Fibroblast of mammary gland (primary cell): ENCODE data around the gene CENPI.
A peak's percentile ranks its signal among the peaks of the same experiment; 100 is the strongest.
"Not testable (repeated sequence)": the region's sequence is repeated elsewhere in the genome, so short reads cannot be mapped to it uniquely, and the experiment has no call there.

Source experiments
- DNase-seq: peaks from one replicate; pipeline ENCODE4 v3.0.0-alpha.2; 2010; ENCODE audit warnings: low read depth
- H3K4me3 ChIP-seq: 2 replicates; pipeline ENCODE4 v1.5.1; 2011; ENCODE audit warnings: low read depth, mild to moderate bottlenecking, low read length, moderate library complexity; ENCODE audit not compliant: control insufficient read depth
- TF ChIP-seq, protein P1 (sequence below): conservative IDR thresholded peaks from 2 replicates; pipeline ENCODE4 v1.5.1; 2011; ENCODE audit warnings: low read depth, low read length, inconsistent platforms; ENCODE audit not compliant: control insufficient read depth, insufficient read depth

CENPI gene, protein sequence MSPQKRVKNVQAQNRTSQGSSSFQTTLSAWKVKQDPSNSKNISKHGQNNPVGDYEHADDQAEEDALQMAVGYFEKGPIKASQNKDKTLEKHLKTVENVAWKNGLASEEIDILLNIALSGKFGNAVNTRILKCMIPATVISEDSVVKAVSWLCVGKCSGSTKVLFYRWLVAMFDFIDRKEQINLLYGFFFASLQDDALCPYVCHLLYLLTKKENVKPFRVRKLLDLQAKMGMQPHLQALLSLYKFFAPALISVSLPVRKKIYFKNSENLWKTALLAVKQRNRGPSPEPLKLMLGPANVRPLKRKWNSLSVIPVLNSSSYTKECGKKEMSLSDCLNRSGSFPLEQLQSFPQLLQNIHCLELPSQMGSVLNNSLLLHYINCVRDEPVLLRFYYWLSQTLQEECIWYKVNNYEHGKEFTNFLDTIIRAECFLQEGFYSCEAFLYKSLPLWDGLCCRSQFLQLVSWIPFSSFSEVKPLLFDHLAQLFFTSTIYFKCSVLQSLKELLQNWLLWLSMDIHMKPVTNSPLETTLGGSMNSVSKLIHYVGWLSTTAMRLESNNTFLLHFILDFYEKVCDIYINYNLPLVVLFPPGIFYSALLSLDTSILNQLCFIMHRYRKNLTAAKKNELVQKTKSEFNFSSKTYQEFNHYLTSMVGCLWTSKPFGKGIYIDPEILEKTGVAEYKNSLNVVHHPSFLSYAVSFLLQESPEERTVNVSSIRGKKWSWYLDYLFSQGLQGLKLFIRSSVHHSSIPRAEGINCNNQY

DNA sequence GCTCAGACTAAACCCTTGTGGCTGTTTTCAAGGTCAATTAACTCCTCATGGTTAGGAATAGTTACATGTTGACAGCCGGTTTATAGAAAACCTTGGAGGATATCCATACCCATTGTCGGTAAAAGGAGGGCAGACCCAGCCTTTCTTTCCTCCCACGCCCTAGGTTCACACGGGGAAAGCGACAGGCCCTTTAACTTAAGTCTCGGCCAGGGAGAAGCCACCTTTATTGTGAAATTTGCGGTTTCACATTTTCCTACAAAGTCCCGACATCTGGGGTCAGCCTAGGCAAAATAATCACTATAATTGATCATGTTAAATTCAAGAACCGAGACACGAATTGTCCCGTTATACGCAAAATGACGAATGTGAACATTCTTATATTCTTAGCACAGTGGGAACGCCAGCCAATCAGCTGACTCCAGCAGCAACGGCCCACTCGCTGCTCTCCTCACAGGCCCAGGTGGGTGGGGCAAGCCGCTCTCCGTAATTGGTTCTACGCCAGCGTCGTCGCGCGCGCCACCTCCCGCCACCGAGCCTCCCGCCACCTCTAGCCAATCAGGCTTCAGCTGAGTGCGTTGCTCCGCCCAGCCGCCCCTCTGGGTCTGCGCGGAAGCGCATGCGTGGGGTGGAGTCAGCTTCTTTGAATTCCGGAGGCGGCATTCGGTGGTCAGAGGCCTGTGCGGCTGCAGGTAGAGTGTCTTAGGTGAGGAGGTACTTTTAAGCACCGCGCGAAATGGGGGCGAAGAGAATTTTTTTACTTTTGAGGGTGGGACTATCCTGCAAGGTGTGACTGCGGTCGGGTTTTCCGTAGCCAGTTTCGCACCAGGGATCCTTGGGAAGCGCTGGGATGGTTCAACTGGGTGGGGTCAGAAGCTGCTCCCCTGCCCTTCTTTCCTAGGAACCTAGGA lies at the start of gene CENPI:
TSS of gene CENPI (plus strand) at position 659 of the 908 bp plus-strand sequence. CDS start 2,867 bp downstream, outside the sequence.
- TF ChIP-seq, protein P1, sequence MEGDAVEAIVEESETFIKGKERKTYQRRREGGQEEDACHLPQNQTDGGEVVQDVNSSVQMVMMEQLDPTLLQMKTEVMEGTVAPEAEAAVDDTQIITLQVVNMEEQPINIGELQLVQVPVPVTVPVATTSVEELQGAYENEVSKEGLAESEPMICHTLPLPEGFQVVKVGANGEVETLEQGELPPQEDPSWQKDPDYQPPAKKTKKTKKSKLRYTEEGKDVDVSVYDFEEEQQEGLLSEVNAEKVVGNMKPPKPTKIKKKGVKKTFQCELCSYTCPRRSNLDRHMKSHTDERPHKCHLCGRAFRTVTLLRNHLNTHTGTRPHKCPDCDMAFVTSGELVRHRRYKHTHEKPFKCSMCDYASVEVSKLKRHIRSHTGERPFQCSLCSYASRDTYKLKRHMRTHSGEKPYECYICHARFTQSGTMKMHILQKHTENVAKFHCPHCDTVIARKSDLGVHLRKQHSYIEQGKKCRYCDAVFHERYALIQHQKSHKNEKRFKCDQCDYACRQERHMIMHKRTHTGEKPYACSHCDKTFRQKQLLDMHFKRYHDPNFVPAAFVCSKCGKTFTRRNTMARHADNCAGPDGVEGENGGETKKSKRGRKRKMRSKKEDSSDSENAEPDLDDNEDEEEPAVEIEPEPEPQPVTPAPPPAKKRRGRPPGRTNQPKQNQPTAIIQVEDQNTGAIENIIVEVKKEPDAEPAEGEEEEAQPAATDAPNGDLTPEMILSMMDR, result no peak

DNA sequence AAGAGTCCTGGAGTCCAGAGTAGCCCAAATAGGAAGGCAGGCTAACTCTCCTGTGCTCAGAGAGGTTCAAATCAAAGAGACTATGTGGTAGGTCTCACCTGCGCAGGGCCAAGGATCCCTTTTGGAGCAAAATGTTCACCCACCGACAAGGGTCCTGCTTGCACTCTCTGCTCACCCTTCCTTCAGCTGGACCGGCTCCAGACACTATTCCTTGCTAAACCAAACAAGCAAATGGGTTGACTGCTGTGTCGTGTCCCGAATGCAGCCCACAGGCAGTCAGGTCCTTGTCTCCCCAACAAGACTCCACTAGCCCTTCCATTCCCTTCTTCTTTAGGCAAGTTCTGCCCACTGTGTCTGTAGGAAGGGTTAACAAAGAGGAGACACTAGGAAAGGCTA lies 46.9 kb upstream of the CENPI start:
- DNase-seq, result no peak
- TF ChIP-seq, protein P1, result no peak
- peak overlapping the region; percentile 57 for H3K4me3 ChIP-seq

More for the DNA sequence above, at the start of gene CENPI:
- DNase-seq, result peak; percentile 91
- H3K4me3 ChIP-seq, result peak within 1 kb of the TSS; percentile 66

DNA sequence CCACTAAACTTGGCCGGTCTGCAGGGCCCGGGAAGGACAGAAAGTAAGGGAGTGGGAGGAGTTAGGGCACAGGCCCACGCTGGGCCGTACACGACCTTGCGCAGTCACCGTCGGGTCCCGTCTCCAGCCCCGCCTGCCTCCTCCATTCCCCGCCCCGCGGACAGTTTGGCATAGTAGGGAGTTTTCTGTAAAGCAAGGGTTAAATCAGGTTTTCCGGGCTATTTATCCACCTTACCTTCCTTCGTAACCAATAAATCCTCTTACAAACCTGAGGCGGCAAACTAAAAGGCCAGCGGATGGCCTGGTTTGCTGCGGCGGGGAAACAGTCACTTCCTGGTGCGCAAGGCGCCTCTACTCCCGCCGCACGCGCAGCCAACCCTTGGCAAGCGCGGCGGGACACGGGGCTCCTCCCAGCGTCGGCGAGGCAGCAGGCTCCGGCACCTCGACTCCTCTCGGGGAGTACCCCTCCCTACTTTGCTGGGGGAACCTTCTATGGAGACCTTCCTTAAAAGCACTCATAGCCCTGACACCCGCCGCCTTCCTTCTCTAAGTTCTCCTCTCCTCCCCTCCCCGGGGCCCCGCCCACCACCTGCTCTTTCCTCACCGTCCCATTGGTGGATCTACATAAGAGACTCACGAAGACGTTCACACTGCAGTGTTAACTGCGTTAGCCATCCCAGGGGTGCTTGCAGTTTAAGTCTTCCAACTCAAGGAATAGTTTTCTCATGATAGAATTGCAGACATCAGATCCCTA lies 46.3 kb upstream of the CENPI start, which contains the start of gene TRMT2B:
TSS of gene TRMT2B (minus strand) at position 563 of the 754 bp plus-strand sequence. CDS start 9,822 bp downstream, outside the sequence.
- peak; percentile 72 for DNase-seq
- peak within 1 kb of the TSS; percentile 57 for H3K4me3 ChIP-seq
- TF ChIP-seq, protein P1, result no peak

DNA sequence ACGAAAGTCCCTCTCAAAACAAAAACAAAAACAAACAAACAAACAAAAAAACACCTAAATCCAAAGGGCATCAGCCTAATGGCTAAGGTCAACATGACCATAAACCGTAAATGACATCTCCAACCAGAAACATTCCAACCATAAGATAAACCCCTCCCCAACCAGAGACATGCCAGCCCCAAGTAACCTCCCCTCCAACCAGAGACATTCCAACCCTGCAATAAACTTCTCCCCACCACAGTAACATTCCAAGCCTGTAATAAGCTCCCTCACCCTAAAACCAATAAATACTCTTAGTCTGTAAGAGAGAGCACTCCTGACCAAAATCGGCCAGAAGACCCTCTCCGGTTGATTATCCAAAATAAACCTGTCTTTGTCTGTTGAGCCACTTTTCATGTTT lies 41.5 kb upstream of the CENPI start:
- not testable (repeated sequence) for DNase-seq, H3K4me3 ChIP-seq

DNA sequence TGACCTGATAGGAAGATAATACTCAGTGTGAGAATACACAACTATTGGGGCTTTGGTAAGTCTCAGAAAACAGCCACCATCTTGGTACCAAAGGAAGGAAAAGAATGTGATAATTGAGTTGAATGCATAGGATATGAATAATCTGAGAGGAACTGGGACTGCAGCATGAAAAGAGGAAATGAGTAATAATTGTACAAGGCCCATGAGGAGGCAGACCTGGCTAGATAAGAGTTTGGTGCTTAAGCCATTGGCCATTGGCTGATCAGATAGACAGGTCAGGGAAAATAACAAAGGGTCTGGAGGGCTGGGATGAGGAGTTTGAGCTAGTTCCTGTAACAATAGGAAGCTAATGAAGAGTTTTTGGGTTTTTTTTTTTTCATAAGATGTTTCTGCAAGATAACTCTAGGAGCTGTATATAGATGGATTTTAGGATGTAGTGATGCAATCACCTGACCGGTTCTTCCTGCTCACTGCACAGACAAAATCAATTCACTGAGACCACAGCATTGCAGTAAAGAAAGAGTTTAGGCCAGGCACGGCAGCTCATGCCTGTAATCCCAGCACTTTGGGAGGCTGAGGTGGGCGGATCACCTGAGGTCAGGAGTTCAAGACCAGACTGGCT lies 40.8 kb upstream of the CENPI start:
- no peak overlapping the region for H3K4me3 ChIP-seq
- TF ChIP-seq, protein P1, result no peak
- DNase-seq, result peak; percentile 54

DNA sequence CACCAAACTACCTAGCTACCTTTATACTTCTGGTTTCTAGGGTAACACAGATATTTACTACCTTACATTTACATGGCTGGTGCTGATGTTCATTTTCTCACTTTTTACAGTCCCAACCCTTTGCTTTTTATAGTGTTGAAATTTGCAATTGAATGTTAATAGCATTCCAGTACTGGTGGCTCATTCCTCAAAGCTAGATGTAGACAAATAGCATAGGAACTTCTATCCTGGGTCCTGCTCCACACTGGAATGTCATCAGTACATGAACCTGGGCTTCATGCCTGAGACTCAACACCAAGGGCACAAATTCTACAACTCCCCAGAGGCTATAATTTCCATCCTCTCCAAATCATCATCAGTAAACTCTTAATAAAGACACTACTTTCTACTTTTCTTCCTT lies 35.8 kb upstream of the CENPI start:
- DNase-seq, result no peak
- TF ChIP-seq, protein P1, result no peak
- no peak overlapping the region for H3K4me3 ChIP-seq
